NCI-H524 treated with DMSO at 0.1 percent for 48 hours (cell line): ENCODE measurements around the gene MRPS7.

Source experiments
- DNase-seq: peaks from one replicate; lab custom pipeline; 2025; lab: John Stamatoyannopoulos, UW

MRPS7 gene

GRCh38 chr17:75313941-75314551, 52.4 kb downstream of the MRPS7 start:
- no peak for DNase-seq

- DNase-seq, result no peak
Measured at GRCh38 chr17:75315541-75316243, 54.0 kb downstream of the MRPS7 start.
